Activated CD4-positive, alpha-beta T cell treated with anti-CD3 and anti-CD28 coated beads, Interleukin-10, Interleukin-2, amounts not matched to agents 100 ng/mL and 50 ng/mL, durations not matched to agents 16 hours and 8 hours (primary cell): Measurements from ENCODE around the gene PRDM16.

ENCODE experiments used
- DNase-seq: peaks from one replicate; pipeline ENCODE4 v3.0.0-alpha.2; 2020

PRDM16 gene

GRCh38 chr1:3469104-3469848 is 400.3 kb downstream of the PRDM16 start:
- DNase-seq = no peak

DNA sequence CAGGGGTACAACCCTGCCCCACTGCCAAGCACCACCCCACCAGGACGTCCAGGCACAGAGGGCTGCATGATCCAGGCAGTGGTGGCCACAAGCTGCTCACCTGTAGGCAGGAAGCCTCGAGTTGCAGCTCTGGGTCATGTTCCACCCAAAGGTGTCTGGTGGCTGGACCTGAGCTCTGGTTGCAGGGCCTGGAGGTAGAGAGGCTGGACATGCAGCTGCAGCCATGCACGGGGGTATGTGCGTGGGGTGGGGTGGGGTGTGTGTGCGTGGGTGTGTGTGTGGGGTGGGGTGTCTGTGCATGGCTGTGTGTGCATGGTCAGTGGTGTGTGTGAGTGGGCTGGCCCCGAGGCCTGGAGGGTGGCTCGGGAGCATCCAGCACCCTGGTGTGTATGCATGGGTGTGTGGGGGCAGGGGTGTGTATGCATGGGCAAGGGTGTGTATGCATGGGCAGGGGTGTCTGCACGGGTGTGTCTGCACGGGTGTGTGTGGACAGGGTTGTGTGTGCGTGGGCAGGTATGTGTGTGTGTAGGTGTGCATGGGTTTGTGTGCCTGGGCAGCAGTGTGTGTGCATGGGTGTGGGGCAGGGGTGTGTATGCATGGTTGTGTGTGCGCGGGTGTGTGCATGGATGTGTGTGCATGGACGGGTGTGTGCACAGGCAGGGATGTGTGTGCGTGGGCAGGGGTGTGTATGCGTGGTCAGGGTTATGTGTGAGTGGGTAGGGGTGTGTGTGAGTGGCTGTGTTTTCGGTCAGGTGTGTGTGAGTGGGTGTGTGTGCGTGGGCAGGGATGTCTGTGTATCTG is 401.0 kb downstream of the PRDM16 start:
- no peak for DNase-seq

DNA sequence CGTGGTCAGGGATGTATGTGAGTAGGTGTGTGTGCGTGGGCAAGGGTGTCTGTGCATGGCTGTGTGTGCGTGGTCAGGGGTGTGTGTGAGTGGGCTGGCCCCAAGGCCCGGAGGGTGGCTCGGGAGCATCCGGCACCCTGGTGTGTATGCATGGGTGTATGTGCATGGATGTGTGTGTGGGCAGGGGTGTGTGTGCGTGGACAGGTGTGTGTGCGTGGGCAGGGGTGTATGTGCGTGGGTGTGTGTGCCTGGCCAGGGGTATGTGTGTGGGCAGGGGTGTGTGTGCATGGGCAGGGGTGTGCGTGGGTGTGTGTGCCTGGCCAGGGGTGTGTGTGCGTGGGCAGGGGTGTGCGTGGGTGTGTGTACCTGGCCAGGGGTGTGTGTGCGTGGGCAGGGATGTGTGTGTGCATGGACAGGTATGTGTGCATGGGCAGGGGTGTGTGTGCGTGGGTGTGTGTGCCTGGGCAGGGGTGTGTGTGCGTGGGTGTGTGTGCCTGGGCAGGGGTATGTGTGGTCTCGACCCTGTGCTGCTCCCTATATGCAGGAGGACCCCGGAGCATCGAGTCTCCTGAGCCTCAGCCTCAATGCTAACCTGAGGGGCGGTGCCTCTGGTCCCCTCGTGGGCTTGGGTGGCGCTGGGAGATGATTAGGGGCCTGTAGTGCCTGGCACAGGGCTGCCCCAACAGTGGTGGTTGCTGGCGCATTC is 401.8 kb downstream of the PRDM16 start:
- no peak for DNase-seq

- no peak for DNase-seq
Observed at GRCh38 chr1:3471356-3472087, 402.5 kb downstream of the PRDM16 start.

DNA sequence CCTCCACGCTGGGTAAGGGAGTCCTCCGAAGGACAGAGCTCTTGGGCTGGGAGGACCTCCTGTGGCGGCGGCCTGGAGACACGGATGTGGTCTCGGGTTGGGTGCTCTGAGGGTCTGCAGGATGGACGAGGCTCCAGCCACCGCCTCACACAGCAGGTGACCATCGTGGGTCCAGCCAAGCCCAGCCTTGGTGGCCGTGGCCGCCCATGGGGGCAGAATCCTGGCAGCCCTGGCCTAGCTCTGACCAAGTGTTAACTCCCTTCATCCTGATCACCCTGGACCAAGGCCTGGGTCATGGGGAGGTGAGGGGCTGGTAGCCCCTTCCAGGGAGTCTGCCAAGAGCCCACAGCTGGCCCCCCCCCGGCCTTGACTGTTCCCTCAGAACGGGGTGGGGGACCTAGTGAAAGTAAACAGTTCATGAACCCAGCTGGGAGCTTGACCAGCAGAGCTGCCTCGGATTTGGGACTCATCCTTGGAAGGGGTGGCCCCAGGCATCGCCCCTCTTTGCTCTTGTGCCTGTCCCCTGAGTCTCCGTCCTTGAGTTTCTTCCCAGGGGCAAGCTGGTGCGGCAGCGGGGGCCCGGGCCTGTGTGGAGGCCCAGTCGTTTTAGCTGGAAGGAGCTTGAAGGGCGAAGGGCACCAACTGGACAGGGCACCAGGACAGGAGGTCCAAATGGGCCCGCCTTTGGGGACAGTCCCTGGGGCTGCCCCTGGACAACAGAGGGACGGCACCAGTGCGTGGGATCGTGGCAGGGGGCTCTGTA is 403.3 kb downstream of the PRDM16 start:
- DNase-seq = no peak

DNA sequence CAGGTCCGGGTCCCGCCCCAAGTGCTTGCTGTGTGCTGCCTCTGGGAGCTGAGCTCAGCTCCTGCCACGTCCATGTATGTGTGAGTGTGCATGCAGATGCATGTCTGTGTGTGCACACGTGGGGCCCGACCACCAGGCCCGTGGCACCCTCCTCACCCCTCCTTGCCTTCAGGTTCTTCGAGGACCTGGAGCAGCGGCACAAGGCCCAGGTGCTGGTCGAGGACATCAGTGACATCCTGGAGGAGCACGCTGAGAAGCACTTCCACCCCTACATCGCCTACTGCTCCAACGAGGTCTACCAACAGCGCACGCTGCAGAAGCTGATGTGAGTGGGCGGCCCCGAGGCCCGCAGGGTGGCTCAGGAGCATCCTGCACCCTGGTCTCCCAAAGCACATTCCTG is 403.9 kb downstream of the PRDM16 start:
- DNase-seq = no peak

DNA sequence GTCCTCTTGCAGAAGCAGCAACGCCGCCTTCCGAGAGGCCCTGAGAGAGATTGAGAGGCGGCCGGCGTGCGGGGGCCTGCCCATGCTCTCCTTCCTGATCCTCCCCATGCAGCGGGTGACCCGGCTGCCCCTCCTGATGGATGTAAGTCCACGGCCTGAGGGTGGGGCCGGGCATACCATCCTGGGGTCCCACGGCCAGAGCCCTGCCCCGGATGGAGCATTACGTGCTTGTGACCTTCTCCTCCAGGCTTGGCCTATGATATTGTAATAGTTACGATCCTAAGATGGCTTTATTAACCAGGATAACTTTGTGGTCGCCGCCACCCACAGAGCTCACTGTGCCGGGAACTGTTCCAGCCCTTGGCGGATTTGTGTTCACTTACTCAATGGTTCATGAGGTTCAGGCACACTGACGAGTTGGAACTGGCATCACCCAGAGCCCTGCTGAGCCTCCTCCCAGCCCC is 404.4 kb downstream of the PRDM16 start:
- DNase-seq = no peak

DNA sequence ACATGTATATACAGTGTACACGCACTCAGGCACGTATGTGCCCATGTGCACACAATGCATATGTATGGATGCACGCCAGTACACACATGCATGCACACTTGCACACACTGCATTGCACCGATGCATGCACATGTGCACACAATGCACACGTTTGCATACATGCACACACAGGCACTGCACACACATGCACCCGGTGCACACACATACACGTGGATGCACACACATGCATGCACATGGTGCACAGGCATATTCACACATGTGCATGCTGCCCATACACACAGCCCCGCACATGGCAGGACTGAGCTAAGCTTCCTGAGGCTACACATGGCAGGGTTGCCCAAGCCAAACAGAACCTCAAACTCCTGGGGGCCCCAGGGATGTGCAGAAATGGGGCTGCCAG is 405.0 kb downstream of the PRDM16 start:
- DNase-seq = no peak

DNA sequence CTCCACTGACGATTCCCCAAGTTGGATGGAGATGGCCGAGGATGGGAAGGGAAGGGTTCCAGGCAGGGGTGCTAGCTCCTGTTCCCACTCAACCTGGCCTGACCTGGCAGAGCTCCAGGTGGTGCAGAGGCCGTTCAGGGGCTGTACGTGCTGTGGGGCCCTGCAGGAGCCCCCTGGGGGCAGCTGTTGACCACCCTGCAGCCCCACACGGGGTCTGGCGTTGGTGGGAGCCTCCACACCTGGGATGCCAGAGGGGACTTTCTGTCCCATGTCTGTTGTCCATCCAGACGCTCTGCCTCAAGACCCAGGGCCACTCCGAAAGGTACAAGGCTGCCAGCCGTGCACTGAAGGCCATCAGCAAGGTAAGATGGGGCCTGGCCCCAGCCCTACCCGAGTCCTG is 405.4 kb downstream of the PRDM16 start:
- DNase-seq = no peak

DNA sequence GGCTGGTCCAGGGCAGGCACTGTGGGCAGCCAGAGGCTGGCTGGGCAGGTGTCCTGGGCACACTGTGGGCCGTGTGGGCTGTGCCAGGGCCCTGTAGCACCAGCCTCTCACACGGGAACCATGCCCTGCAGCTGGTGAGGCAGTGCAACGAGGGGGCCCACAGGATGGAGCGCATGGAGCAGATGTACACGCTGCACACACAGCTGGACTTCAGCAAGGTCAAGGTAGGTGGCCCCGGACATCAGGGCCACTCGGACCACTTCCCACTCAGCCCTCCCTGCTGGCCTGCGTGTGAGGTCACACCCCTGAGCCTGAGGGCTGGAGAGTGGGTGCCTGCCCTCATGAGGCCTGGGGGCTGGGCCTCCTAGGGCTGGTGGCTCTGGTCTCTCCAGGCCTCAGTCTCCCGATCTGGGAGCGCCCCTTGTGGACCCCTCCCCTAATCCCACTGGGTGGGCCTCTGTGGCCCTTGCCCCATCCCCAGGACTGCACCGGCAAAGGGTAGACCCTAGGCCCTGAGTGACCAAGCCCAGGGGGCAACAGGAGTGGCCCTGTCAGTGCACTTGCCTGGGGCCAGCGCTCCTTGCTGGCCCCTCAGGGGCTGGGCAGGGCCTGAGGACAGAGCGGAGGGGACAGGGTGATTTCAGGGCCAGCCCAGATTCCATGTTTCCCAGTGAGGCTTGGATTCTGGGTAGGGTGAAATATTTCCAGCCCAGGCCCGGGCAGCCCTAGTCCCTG is 407.0 kb downstream of the PRDM16 start:
- no peak for DNase-seq

DNA sequence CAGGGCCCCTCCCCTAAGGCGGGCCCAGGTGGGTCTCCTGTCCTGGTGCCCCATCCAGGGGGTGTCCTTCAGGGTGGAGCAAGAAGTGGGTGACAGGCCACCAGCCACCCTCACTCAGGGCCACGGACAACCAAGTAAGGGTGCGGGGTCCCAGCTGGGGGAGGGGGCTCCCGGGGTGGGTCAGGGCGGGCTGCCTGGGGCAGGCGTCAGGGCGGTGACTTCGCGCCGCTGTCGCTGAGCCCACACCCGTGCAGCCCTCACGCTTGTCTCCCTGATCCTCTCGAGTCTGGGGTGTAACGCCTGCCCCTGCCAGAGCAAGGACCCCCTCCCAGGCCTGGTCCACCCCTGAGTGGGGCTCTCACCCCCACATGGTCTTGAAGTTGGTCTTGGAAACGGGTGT is 407.7 kb downstream of the PRDM16 start:
- no peak for DNase-seq

DNA sequence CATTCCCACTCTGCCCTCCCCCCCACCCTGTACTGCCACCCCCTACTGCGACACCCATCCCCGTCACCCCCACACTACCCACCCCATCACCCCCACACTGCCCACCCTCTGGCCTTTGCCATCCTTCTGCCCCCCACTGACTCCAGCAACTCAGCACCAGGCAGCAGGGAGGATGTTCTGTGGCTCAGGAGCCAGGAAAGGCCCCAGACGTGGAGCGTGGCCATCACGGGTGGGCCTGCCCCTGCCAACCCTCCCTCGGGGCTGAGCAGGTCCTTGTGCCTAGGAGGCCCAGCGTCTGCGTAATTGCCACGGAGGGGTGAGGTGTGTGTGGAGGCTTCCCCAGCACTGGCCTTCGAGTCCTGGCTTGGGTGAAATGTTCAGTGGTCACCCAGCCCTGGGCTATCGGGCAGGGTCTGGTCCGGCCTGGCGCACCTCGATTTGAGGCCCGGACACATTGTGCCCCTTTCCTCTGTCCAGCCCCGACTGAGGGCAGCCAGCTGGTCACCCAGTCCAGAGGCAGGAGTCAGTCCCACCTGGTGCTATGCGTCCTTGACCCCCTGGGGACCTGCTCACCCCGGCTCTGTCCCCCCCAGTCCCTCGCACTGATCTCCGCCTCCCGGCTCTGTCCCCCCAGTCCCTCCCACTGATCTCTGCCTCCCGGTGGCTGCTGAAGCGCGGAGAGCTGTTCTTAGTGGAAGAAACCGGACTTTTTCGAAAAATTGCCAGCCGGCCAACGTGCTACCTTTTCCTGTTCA is 408.4 kb downstream of the PRDM16 start:
- DNase-seq = no peak

DNA sequence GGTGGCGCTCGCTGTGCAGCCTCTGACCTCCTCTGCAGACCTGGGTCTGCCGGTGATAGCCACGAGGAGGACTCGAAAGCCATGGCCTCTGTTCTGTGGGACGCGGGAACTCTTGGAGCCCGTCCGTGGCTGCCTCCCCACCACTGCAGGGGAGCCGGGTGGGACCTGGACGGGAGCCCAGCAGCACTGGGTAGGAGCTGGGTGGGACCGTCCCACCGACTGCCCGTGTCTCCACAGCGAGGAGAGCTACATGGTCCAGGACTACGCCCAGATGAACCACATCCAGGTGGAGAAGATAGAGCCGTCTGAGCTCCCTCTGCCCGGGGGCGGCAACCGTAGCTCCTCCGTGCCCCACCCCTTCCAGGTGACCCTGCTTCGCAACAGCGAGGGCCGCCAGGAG is 409.2 kb downstream of the PRDM16 start:
- no peak for DNase-seq

GRCh38 chr1:3479511-3480368 is 410.7 kb downstream of the PRDM16 start:
- no peak for DNase-seq

DNA sequence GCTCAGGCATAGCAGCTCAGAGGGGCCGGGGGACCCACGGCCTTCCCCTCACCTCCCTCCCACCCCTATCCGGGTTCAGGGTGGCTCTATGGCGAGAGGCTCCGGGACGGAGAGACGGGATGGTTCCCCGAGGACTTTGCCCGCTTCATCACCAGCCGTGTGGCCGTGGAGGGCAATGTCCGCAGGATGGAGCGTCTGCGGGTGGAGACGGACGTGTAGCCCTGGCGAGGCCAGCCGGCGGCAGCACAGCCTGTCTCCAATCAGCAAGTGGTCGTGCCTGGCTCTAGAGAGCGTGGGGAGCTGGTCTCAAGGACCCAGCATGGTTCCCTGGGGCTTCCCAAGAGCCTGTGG is 411.3 kb downstream of the PRDM16 start:
- no peak for DNase-seq

DNA sequence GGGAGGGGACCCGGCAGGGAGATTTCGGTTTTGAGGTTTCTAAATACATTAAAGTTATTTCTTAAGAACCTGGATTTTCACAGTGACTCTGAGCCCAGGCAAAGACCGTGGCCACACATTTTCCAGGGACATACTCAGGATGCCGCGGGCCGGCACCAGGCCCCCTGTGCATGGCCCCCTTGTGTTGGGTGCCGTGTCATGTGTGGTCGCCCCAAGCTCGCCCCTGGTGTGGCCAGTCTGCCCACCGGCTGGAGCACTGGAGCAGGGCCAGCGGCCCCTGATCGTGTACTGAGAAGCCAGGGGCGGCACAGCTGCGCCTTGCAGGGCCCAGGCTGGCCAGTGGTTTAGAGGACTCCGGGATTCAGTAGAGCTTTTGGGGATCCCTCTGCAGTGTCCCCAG is 412.0 kb downstream of the PRDM16 start:
- no peak for DNase-seq

DNA sequence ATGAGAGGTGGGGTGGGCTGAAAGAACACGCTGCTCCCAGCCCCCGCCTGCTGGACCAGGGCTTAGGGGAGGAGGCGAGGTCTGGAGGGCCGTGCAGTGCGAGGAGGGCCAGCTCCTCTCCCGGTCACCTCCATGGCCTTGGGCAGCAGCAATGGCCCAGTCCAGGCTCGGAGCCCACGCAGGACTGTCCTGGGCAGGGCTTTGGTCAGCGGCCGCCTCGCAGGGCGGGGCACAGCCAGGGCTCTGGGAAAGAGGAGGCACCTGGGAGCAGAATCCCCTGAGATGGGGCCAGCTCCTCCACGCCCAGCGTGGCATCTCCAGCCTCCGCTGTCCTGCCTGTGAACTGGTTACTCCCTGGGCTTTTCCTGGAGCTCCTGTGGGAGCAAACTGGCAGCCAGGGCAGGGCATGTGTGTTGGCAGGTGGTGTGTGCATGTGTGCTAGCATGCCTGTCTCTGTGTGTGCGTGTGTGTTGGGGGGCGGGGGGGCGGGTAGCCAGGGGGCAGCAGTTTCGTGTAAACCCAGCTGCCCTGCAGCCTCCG is 412.9 kb downstream of the PRDM16 start:
- no peak for DNase-seq

GRCh38 chr1:3482378-3482849 is 413.4 kb downstream of the PRDM16 start:
- DNase-seq = peak; percentile 11

DNA sequence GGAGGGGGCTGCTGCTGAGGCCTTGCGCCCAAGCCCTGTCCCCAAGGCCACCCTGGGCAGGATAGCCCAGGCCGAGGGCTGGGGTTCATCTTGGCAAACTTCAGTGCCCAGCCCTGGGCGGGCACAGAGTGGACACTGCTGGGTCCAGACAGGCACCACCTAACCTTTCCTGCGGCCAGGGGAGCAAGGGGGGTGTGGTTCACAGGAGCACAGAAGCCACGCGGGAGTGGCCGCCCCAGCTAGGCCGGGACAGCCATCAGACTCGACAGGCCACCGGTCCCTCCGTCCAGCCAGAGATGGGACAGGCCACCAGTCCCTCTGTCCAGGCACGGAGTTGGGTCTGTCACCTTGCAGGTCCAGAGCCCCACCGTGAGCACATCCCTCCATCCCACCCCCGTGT is 414.4 kb downstream of the PRDM16 start:
- no peak for DNase-seq
